Measurements from ENCODE around the gene TOP1.
"Not testable (repeated sequence)": the region's sequence is repeated elsewhere in the genome, so short reads cannot be mapped to it uniquely, and the experiment has no call there.

Gene TOP1

DNA sequence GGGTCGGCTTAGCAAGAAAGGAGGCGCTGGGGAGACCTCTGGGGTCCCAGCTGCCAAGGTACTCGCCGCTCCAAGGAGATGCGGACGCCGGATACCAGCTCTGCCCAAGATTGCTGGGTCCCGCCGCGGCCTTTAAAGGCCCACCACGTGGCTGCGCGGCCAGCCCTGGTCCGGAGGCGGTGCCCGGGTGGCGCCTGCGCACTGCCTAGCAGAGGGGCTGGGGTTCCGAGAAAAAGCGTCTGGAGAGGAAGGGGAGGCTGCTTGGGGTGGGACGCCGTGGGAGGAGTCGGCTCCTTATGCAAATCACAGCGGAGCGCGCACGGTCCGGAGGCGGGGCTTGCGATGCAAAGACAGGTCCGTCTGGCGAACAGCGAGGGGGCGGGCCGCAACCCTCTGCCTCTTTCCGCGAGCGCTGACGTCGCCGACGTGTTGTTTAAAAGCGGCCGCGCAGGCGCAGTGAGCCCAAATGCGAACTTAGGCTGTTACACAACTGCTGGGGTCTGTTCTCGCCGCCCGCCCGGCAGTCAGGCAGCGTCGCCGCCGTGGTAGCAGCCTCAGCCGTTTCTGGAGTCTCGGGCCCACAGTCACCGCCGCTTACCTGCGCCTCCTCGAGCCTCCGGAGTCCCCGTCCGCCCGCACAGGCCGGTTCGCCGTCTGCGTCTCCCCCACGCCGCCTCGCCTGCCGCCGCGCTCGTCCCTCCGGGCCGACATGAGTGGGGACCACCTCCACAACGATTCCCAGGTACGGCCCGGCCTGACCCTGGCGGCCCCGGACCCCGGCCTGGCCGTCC, at the start of gene TOP1:
Gene TOP1, plus strand, starts transcription at position 464 of the 791 bp plus-strand sequence. Its CDS starts 246 bp downstream, at position 710.
- DNase-seq, result peak; percentile 99 to 100 (median 100)

DNA sequence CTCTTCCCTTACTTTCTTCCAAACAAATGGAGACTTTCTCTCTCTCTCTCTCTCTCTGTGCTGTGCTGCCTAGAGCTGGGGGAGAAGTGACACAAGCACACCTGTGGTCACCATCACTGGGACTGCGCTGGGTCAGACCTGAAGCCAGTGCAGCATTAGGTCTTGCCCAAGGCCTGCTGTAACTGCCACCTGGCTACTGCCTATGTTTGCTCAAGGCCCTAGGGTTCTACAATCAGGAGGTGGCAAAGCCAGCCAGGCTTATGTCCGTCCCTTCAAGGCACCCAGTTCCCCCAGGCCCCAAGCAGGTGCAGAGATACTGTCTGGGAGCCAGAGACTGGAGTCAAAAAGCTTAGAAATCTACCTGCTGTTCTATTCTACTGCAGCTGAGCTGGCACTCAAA, 49.4 kb upstream of the TOP1 start:
- DNase-seq, result no peak

DNA sequence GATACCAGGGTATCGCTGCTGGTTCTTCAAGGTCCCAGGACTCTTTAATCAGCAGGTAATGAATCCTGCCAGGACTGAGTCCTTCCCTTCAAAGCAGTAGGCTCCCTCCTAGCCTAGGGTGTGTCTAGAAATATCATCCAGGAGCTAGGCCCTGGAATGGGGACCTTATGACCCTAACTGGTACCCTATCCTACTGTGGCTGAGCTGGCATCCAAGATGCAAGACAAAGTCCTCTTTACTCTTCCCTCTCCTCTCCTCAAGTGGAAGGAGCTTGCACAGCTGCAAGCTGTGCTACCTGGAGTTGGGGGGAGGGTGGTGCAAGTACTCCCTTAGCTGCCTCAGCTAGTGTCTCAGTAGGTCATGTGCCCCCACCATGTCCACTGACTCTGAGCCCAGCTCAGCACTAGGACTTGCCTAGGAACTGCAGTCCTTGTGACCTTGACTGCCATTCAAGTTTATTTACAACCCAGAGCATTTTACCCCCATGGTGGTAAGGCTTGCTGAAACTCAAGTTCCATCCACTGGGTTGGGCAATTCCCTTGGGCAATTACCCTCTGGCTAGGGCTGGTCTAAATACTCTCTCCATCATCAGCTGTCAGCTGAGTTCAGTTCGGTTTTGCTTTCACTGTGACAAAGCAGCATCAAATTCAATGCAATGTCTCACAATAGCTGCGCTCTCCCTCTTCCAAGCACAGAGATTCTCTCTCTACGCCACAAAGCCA, 48.4 kb upstream of the TOP1 start:
- peak in 1 of 3 experiments; percentile 53 for DNase-seq

DNA sequence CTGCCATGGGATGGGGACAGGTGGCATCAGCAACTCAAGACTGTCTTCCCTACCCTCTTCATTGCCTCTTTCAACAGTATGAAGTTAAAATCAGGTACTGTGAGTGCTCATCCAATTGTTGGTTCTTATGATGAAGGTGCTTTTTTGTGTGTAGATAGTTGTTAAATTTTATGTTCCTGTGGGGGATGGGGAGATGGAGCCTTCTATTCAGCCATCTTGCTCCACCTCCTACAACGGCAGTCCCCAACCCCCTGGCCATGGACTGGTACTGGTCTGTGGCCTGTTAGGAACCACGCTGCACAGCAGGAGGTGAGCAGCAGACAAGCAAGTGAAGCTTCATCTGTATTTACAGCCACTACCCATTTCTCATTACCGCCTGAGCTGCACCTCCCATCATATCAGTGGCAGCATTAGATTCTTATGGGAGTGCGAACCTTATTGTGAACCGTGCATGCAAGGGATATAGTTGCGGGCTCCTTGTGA, 47.8 kb upstream of the TOP1 start:
- DNase-seq, result no peak

DNA sequence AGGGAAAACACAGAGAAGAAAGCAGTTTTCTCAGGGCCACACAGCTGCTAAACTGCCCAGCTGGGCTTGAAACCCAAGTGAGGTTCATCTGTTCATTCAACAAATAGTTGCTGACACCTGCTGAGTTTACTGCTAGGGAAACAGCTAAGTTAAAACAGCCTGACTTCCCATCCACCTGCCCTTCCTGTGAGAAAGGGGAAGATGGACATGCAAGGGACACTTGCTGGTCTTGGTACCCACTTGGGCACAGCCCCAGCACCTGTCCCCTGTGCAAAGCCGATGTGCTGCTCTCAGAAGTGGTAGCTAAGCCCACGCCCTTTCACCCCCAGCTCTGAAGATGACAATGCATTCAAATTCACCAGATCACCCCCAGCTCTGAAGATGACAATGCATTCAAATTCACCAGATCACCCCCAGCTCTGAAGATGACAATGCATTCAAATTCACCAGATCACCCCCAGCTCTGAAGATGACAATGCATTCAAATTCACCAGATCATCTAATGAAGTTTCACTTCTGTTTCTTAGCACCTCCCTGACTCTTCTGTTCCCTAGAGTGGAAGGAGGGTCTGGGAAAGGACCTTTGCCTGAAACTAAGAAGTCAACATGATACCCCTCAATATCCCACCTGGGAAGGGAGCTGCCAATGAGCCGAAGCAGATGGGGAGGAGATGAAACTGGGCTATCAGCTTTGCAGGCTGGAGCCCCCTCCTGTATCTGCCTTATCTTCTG, 46.0 kb upstream of the TOP1 start:
- DNase-seq, result peak in 1 of 3 experiments; percentile 31

DNA sequence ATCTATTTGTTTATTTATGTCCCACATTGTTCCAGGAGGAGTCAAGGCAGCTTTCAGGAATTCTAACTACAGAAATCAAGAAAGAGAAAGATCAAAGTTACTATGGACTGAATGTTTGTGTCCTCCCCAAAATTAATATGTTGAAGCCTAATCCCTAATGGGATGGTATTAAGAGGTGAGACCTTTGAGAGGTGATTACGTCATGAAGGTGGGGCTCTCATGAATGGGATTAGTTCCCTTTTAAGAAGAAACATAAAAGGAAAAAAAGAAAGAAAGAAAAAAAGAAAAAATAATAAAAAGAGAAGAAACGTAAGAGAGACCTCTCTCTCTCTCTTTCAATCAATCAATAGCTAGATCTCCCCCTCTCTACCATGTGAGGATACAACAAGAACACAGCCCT, 44.7 kb upstream of the TOP1 start:
- DNase-seq, result no peak

DNA sequence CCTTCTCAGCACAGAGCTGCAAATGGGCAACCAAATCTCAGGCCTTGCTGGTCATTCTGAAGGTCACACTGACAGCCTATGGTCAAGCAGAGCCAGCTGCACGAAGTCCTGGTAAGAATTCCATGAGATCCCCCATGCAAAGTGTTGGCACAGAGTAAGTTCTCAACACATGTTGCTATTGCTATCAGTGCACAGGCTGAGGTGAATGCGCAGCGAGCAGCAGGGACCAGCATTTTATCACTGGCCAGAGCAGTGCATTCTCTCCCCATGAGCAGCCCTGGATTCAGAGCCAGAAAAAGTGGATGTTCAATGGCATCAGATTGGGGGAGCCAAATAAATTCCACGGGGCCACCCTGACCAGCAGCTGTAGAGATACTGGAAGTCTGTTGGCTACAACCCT, 44.1 kb upstream of the TOP1 start:
- no peak for DNase-seq

DNA sequence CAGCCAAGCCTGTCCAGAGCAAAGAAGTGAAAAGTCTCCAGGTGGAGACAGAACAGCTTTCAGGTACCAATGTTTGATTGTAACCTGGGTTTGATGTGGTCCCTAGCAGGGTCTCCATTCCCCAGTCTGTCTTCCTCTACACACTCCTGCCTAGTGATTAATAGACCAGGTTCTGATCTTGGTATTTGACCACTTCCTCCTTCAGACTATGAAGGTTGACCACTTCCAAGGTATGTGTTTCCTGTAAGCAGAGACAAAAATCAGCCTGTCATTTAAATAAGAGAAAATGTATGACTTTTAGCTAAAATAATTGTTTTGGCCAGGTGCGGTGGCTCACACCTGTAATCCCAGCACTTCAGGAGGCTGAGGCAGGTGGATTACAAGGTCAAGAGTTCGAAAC, 41.8 kb upstream of the TOP1 start:
- no peak for DNase-seq

DNA sequence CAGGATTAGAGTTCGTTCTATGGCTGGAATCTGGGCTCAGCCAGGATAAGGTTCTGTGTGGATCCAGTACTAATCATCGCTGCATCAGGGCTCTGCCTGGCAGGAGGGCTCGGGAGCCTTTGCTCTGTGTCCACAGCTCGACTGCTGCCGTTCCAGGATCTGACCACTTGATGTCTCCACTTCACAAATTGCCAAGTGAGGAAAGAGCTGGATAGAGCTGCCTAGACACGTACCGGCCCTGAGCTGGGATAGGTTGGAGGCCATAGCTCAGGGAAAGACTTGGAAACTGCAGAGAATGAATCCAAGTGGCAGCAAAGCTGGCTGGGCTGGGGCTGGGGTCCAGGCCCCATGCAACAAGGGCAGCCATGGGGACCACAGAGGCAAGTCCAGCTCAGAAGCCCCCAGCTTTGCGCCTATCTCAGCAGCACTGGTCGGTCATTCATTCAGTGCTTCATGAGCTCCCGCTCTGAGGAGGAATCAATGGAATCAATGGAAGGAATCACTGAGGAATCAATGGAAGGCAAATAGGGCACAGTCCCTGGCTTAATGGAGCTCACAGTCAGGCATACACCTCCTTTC, 38.0 kb upstream of the TOP1 start:
- peak; percentile 72 to 92 (median 81) for DNase-seq

DNA sequence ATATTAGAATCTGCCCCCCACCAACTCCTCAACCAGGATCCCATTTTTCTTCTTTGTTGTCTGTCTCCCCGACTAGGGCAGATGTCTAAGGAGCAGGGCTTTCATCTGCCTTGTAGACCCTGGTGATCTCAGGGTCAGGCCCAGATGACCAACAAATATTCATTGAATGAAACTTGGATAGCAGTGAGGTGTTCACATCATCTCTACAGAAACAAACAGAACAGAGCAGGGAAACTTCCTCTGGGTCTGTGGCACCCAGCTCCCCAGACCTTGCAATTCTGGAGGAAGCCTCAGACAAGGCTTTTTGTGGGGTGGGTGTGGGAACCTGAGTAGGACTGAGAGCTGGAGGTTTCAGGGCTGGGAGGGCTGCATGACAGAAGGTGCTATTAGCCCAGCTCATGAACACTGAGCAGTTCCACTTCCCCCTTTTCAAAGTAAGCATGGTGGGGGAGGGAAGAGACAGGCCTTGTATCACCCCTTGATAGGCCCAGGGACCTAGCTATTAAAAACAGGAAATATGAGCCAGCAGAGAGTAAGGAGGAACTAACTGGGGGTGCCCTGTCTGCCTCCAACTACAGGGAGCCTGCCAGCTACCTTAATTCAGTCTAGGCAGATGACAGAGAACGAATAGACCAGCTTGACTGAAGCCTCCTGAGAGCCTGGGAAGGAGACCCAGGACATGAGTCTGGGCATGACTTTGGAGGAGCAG, 37.3 kb upstream of the TOP1 start:
- no peak for DNase-seq

DNA sequence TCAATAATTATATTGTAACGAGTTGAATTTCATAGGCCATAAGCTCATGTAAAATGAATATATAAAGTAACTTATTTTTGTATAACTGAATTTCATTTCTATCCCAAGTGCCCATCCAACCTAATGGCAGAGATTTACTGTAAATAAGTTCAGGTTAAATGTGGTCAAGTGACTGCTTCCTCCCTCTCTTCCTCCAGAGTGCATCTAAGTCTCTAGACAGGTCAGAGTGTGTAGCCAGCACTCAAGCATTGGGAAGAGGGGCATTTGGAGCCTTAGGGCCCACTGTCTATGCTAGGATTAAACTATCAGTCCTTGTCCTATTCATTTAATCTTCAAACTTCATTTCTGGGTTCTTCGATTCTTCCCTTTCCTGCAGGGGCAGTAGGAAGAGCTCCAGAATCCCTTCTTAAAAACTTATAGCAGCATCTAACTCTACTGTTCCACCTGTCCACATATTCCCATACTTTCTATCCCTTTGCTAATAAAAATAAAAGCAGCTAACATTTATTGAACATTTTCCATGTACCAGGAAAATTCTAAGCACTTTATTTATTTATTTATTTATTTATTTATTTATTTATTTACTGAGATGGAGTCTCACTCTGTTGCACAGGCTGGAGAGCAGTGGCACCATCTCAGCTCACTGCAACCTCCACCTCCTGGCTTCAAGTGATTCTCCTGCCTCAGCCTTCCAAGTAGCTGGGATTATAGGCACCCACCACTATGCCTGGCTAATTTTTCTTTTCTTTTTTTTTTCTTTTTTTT, 36.1 kb upstream of the TOP1 start:
- DNase-seq, result no peak

DNA sequence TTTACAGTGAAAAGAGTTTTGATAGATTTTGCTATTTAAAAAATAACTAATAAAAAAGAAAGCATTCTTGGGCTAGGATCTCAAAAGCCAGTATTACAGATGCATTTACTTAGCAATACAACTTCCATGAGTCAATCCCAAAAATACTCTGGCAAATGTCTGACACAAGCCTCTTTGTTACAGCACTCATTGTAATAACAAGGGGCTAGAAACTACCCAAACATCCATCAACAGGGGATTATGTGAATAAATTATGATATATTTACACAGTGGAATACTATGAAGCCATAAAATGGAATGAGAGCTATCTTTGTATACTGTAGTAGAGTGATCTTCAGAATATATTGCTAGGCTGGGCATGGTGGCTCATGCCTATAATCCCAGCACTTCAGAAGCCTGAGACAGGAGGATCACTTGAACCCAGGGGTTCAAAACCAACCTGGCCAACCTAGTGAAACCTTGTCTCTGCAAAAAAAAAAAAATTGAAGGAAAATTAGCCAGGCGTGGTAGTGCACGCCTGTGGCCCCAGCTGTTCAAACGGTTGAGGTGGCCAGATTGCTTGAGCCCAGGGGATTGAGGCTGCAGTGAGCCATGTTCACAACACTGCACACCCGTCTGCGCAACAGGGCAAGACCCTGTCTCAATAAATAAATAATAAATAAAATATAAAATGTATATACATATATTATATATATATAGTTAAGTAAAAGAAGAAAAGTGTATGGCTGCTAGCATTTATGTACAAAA, 34.7 kb upstream of the TOP1 start:
- DNase-seq, result no peak

DNA sequence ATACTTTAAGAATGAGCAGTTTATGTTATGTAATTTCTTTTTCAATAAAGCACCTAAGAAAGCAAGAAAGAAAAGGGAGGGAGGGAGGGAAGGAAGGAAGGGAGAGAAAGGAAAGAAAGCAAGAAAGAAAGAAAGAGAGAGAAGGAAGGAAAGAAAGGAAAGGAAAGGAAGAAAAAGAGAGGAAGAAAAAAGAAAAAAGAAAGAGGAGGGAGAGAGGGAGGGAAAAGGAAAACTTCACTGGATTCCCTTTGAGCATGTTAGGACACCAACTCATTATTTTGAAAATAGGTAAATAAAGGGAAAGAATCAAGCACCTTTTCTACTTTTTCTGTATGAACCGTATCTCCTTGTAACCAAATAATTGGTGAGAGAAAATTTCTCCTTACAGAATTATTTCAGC, 32.3 kb upstream of the TOP1 start:
- DNase-seq, result no peak

DNA sequence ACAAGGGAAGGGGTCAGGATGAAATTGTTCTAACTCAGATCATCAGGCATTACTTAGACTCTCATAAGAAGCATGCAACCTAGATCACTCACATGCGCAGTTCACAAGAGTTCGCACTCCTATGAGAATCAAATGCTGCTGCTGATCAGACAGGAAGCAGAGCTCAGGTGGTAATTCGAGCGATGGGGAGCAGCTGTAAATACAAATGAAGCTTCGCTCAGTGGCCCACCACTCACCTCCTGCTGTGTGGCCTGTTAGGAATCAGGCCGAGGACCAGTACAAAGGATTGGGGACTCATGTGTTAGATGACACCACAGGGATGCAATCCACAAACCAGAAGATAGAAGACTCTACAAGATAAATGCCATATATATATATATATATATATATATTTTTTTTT, 31.5 kb upstream of the TOP1 start:
- DNase-seq, result no peak

DNA sequence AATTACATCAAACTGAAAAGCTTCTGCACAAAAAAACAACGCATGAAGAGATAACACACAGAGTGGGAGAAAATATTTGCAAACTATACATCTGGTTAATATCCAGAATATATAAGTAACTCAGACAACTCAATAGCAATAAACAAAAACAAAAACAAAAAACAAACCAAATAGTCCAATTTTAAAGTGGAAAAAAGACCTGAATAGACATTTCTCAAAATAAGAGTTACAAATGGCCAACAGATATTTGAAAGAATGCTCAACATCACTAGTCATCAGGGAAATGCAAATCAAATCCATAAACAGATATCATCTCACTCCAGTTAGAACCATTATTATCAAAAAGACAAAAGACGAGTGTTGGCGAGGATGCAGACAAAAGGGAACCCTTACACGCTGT, 28.8 kb upstream of the TOP1 start:
- no peak for DNase-seq

DNA sequence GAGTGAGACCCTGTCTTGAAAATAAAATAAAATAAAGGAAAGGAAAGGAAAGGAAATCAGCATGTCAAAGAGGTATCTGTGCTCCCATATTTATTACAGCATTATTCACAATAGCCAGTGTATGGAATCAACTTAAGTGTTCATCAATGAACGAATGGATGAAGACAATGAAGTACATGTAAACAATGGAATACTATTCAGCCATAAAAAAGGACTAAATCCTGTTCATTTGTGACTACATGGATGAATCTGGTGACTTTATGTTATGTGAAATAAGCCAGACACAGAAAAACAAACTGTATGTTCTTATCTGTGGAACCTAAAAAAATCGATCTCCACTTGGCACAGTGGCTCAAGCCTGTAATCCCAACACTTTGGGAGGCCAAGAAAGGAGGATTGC, 28.0 kb upstream of the TOP1 start:
- no peak for DNase-seq

DNA sequence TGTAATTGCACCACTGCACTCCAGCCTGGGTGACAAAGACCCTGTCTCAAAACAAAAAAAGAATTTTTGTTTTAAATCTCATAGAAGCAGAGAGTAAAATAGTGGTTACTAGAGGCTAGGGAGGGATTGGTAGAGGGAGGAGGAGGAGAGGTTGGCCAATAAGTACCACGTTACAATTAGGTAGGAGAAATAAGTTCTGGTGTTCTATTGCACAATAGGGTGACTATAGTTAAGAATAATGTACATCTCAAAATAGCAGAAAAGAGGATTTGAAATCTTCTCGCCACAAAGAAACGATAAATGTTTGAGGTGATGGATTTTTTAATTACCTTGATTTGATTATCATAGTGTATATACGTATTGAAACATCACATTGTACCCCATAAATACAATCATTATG, 27.1 kb upstream of the TOP1 start:
- DNase-seq, result no peak

DNA sequence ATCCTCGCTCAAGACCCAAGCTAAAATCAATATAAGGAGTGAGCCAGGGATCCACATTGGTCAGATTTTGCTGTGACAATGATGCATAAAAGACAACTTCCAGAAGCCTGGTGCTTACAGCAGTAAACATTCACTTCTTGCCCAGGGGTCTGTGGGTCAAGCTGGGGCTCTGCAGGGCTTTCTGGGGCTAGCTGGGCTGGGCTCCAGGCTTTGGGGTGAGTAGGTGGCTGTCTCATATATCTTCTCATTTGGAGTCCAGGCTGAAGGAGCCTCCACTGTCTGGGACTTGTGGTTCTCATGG, 25.8 kb upstream of the TOP1 start:
- DNase-seq, result no peak

DNA sequence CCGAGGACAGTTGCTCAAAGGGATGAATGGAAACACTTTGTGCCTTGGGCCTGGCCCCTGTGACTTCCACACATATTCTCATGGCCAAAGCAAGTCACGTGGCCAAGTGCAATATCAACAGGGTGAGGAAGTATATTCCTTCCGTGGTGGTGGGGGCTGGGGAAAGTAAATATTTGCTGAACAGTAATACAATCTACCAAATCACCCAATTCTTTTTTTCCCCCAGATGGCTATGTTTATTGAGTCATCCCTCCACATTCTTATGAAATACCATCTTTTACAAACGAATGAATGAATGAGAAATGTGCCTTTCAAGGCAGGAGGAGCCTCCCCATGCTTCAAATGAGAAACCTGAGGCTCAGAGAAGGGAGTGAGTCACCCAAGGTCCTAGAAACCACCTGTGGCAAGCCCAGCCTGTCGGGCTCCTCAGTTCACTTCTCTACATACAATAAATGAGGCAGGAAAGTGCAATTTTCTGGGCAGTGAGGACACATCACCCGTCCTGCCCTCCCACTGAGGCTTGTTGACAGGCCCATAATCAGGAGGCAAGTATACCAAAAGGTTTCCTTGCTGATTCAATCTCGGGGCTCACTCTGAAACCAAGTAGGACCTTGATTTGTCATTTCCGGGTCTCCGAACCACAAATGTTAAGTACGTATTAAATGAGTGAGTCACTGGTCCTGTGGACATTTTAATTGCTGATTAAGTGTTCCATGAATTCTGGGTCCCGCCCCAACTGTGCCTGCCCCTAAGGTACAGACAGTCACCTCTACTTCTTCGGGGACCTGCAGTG, 25.3 kb upstream of the TOP1 start:
- DNase-seq, result peak in 2 of 3 experiments; percentile 48 to 66

DNA sequence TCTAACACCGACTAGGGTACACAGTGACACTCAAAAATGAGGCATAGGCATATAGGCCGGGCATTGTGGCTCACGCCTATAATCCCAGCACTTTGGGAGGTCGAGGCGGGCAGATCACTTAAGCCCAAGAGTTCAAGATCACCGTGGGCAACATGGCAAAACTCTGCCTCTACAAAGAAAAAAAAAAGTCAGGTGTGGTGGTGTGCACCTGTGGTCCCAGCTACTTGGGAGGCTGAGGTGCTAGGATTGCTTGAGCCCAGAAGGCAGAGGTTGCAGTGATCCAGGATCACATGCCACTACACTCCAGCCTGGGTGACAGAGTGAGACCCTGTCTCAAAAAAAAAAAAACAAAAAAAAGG, 24.7 kb upstream of the TOP1 start:
- DNase-seq, result not testable (repeated sequence)
